HCT116 (cell line): Measurements from ENCODE around the gene TXNL1. TPM values are rescaled to one million over a fixed set of nuclear protein-coding genes. Genes with fewer than 3 reads are reported as not detected.

Source experiments
- ATAC-seq: fragments of 200-7000 bp; cut with Tn5 transposase; 2 replicates; pipeline ENCODE4 v1.9.1; 2020; ENCODE audit warnings: mild to moderate bottlenecking, moderate library complexity
- Bru-seq: library from RNA; stranded (reverse); fragments of 400-500 nt; gene quantifications from one replicate; lab custom pipeline; 2021; lab: Mats Ljungman, UMichigan
- BruChase-seq, 2 experiments: library from RNA; stranded (reverse); fragments of 400-500 nt; gene quantifications; one replicate each; lab custom pipeline; 2021; lab: Mats Ljungman, UMichigan
- BruUV-seq: library from RNA; stranded (reverse); fragments of 400-500 nt; replicated peaks from 2 replicates; lab custom pipeline; 2021; lab: Mats Ljungman, UMichigan
- CTCF ChIA-PET: fragments of 300-600 bp; sonication (Branson Sonifier 250); formaldehyde crosslinking; loops from one replicate; lab custom pipeline; 2021; ENCODE audit warnings: antibody characterized with exemption; lab: Charles Lee
- POLR2A ChIA-PET: fragments of 300-600, 350-600 bp; sonication (Branson Sonifier 250); formaldehyde crosslinking; loops from one replicate; lab custom pipeline; 2021; ENCODE audit warnings: antibody characterized with exemption; lab: Charles Lee
- RAD21 ChIA-PET, 2 experiments: fragments of 300-600 bp; sonication (Branson Sonifier 250); formaldehyde crosslinking; loops; one replicate each; lab custom pipeline; 2023; ENCODE audit warnings: low total read pairs in 2 of 2; ENCODE audit not compliant: uncharacterized antibody in 2 of 2, unreplicated experiment in 2 of 2, low non-redundant PET in 1 of 2; lab: Charles Lee
- DNase-seq: peaks from one replicate; pipeline ENCODE4 v3.0.0-alpha.2; 2010; ENCODE audit warnings: low read depth, low spot score
- H2AFZ ChIP-seq: fragments of 200-600 bp; shearing (Covaris generic), sonication (generic); 2 replicates; pipeline ENCODE4 v1.6.1; 2017; ENCODE audit warnings: low read depth, mixed run types, mixed read lengths, antibody characterized with exemption, low read length; ENCODE audit not compliant: poor library complexity, severe bottlenecking
- H3K27ac ChIP-seq: 2 replicates; pipeline ENCODE4 v1.5.1; 2012; ENCODE audit warnings: low read depth, low read length
- H3K27me3 ChIP-seq: fragments of 200-600 bp; sonication (generic); 2 replicates; pipeline ENCODE4 v1.6.1; 2016; ENCODE audit warnings: mixed run types, low read length, mixed read lengths; ENCODE audit not compliant: insufficient read depth
- H3K36me3 ChIP-seq, 2 experiments: fragments of 200-500 bp in 1 of 2; fragments of 200-600 bp in 1 of 2; sonication (Bioruptor generic) in 1 of 2; sonication (generic) in 1 of 2; 2 replicates each; pipeline versions ENCODE4 v1.5.1 to v1.6.1; 2014 to 2016; ENCODE audit warnings: low read length in 2 of 2, inconsistent platforms in 1 of 2, mixed read lengths in 1 of 2, mixed run types in 1 of 2; ENCODE audit not compliant: insufficient read depth in 2 of 2, control insufficient read depth in 1 of 2
- H3K4me1 ChIP-seq, 2 experiments: fragments of 200-600 bp in 1 of 2; sonication (generic) in 1 of 2; 2 replicates each; pipeline versions ENCODE4 v1.5.1 to v1.6.1; 2012 to 2017; ENCODE audit warnings: low read length in 2 of 2, inconsistent platforms in 1 of 2, mild to moderate bottlenecking in 1 of 2, mixed read lengths in 1 of 2, mixed run types in 1 of 2, moderate library complexity in 1 of 2; ENCODE audit not compliant: insufficient read depth in 2 of 2, control insufficient read depth in 1 of 2
- H3K4me2 ChIP-seq: fragments of 200-600 bp; sonication (generic); 2 replicates; pipeline ENCODE4 v1.6.1; 2017; ENCODE audit warnings: mixed run types, low read length, mixed read lengths
- H3K4me3 ChIP-seq, 2 experiments: fragments of 200-600 bp in 1 of 2; sonication (generic) in 1 of 2; replicated peaks in 1 of 2; 2 replicates each; pipeline ENCODE4 v1.5.1; 2011 to 2016; ENCODE audit warnings: low read length in 2 of 2, control low read depth in 1 of 2, low read depth in 1 of 2, mild to moderate bottlenecking in 1 of 2, mixed read lengths in 1 of 2, mixed run types in 1 of 2
- H3K79me2 ChIP-seq: fragments of 200-600 bp; sonication (generic); 2 replicates; pipeline ENCODE4 v1.6.1; 2017; ENCODE audit warnings: mild to moderate bottlenecking, mixed run types, low read length, moderate library complexity, mixed read lengths; ENCODE audit not compliant: insufficient read depth
- H3K9ac ChIP-seq: fragments of 200-600 bp; sonication (generic); 2 replicates; pipeline ENCODE4 v1.6.1; 2016; ENCODE audit warnings: low read length, mixed read lengths
- H3K9me2 ChIP-seq: fragments of 200-600 bp; sonication (generic), shearing (Covaris generic); 2 replicates; pipeline ENCODE4 v1.6.1; 2017; ENCODE audit warnings: mixed run types, mild to moderate bottlenecking, moderate library complexity; ENCODE audit not compliant: insufficient read depth
- H3K9me3 ChIP-seq, 2 experiments: fragments of 200-500 bp in 1 of 2; fragments of 200-600 bp in 1 of 2; sonication (Bioruptor generic) in 1 of 2; sonication (generic) in 1 of 2; 2 replicates each; pipeline ENCODE4 v1.6.1; 2014 to 2017; ENCODE audit warnings: low read length in 2 of 2, mixed read lengths in 2 of 2, inconsistent platforms in 1 of 2, low read depth in 1 of 2, mild to moderate bottlenecking in 1 of 2, mixed run types in 1 of 2, moderate library complexity in 1 of 2; ENCODE audit not compliant: control insufficient read depth in 1 of 2, insufficient read depth in 1 of 2
- H4K20me1 ChIP-seq: fragments of 200-600 bp; sonication (generic), shearing (Covaris generic); 2 replicates; pipeline ENCODE4 v1.6.1; 2017; ENCODE audit warnings: mixed run types, mild to moderate bottlenecking, moderate library complexity; ENCODE audit not compliant: insufficient read depth
- CBX3 ChIP-seq: IDR thresholded peaks from 2 replicates; pipeline ENCODE4 v1.6.1; 2012; ENCODE audit warnings: low read depth
- CEBPB ChIP-seq: IDR thresholded peaks from 2 replicates; pipeline ENCODE4 v1.6.1; 2012; ENCODE audit warnings: low read depth
- EGR1 ChIP-seq: IDR thresholded peaks from 2 replicates; pipeline ENCODE4 v1.6.1; 2012; ENCODE audit warnings: low read depth
- ELF1 ChIP-seq: IDR thresholded peaks from 2 replicates; pipeline ENCODE4 v1.6.1; 2012; ENCODE audit warnings: low read depth, borderline replicate concordance
- EZH2 ChIP-seq: fragments of 200-600 bp; sonication (generic); IDR thresholded peaks from 2 replicates; pipeline ENCODE4 v1.6.1; 2017; ENCODE audit warnings: antibody characterized with exemption, mixed run types
- EZH2phosphoT487 ChIP-seq: fragments of 200-600 bp; IDR thresholded peaks from 2 replicates; pipeline ENCODE4 v1.6.1; 2018; ENCODE audit warnings: antibody characterized with exemption, borderline replicate concordance
- FOSL1 ChIP-seq: IDR thresholded peaks from 2 replicates; pipeline ENCODE4 v1.6.1; 2012; ENCODE audit warnings: low read depth
- JUND ChIP-seq: IDR thresholded peaks from 2 replicates; pipeline ENCODE4 v1.6.1; 2012
- MAX ChIP-seq: IDR thresholded peaks from 2 replicates; pipeline ENCODE4 v1.6.1; 2012
- POLR2AphosphoS5 ChIP-seq: IDR thresholded peaks from 2 replicates; pipeline ENCODE4 v1.6.1; 2011; ENCODE audit warnings: mild to moderate bottlenecking, low read depth, low read length, moderate library complexity
- RAD21 ChIP-seq: IDR thresholded peaks from 2 replicates; pipeline ENCODE4 v1.6.1; 2012; ENCODE audit warnings: low read depth, mild to moderate bottlenecking
- SIN3A ChIP-seq: IDR thresholded peaks from 2 replicates; pipeline ENCODE4 v1.6.1; 2012; ENCODE audit warnings: low read depth
- SRF ChIP-seq: IDR thresholded peaks from 2 replicates; pipeline ENCODE4 v1.6.1; 2012; ENCODE audit warnings: low read depth
- TCF7L2 ChIP-seq: IDR thresholded peaks from 2 replicates; pipeline ENCODE4 v1.7.0; 2011; ENCODE audit warnings: borderline replicate concordance, inconsistent platforms; ENCODE audit not compliant: insufficient read depth, insufficient read length; ENCODE audit errors: extremely low read depth
- YY1 ChIP-seq: IDR thresholded peaks from 2 replicates; pipeline ENCODE4 v1.6.1; 2011; ENCODE audit warnings: low read length, low read depth, moderate library complexity, mild to moderate bottlenecking; ENCODE audit not compliant: insufficient replicate concordance; ENCODE audit errors: extremely low read depth
- ZNF274 ChIP-seq: fragments of 200-500 bp; sonication (Bioruptor generic); IDR thresholded peaks from 2 replicates; pipeline ENCODE4 v1.6.1; 2014; ENCODE audit warnings: mild to moderate bottlenecking, low read depth, low read length, inconsistent platforms
- intact Hi-C: fragments of 100-400 bp; cut with micrococcal nuclease; formaldehyde crosslinking; loops from 2 replicates; pipeline ENCODE4 v1.10.0; 2022
- long read RNA-seq: library from polyadenylated mRNA; unstranded; transcript quantifications from one replicate; pipeline ENCODE4 v2.0.0, GENCODE V29; 2021; ENCODE audit not compliant: unreplicated experiment
- polyA plus RNA-seq: library from polyadenylated mRNA; unstranded; fragments of >200 nt; gene quantifications from 2 replicates; pipeline ENCODE4 v1.2.1, GENCODE V29; 2012; ENCODE audit warnings: missing spikeins
- total RNA-seq: library from RNA; stranded (reverse); gene quantifications from one replicate; pipeline ENCODE4 v1.2.1, GENCODE V29; 2021; ENCODE audit not compliant: unreplicated experiment
- TF ChIP-seq, protein P1 (sequence below): IDR thresholded peaks from 2 replicates; pipeline ENCODE4 v1.6.1; 2011; ENCODE audit warnings: mild to moderate bottlenecking, low read length, moderate library complexity; ENCODE audit not compliant: insufficient replicate concordance; ENCODE audit errors: extremely low read depth
- TF ChIP-seq, protein P2 (sequence below): IDR thresholded peaks from 2 replicates; pipeline ENCODE4 v1.6.1; 2012
- TF ChIP-seq, protein P3 (sequence below): IDR thresholded peaks from 2 replicates; pipeline ENCODE4 v1.6.1; 2012; ENCODE audit warnings: low read depth

TXNL1 gene
- total RNA-seq (86.5 TPM), Bru-seq, nascent RNA (percentile 90 among the genes with signal in this experiment), BruChase-seq, experiment 1, labeled RNA remaining after a 6-hour chase (percentile 86 among the genes with signal in this experiment), BruChase-seq, experiment 2, labeled RNA remaining after a 2-hour chase (percentile 76 among the genes with signal in this experiment)
- polyA plus RNA-seq = 42.1 and 60.2 TPM in 2 replicates
- long read RNA-seq, full-length matches to known transcripts = 93 of 120 reads
- long read RNA-seq, partial matches to known transcripts = 21 of 120 reads
- long read RNA-seq, other reads (novel, unspliced or antisense) = 6 of 120 reads

- H3K4me3 ChIP-seq = peak within 1 kb of the TSS; percentile 82 to 96
- 0 out of 4 replicates have a peak, but pooled peaks cover 3 to 6% of the 10 kb centered on the region in 2 experiments for H3K36me3 ChIP-seq
- H3K4me2 ChIP-seq = peak within 1 kb of the TSS; percentile 84
- peak within 1 kb of the TSS; percentile 98 for H3K9ac ChIP-seq
- H4K20me1 ChIP-seq = peaks cover 19% of the 10 kb centered on the region; the same call in 1 of the 2 replicates
- no peaks in the 10 kb centered on the region for H3K9me2 ChIP-seq
- no peaks in the 10 kb centered on the region for H3K9me3 ChIP-seq
- peak within 1 kb of the TSS; percentile 77 for H3K27ac ChIP-seq
- ChIA-PET RAD21 (no interaction called here), POLR2A (interaction anchor here (0.7 to 1.7 kb wide), 3 partner anchors 12 to 14 kb away, joined by 3 to 6 read pairs (median 5); partner anchors contain the start of gene WDR7), CTCF (no interaction called here)
- BruUV-seq = no TSS peak
- DNase-seq (peak; percentile 95), ATAC-seq (peak; percentile 97)
- H3K27me3 ChIP-seq = no peaks in the 10 kb centered on the region
- no peak within 1 kb of the TSS for H2AFZ ChIP-seq
- intact Hi-C loops = no loop called here
- peaks cover 49% of the 10 kb centered on the region for H3K79me2 ChIP-seq
- peaks cover 10 to 26% of the 10 kb centered on the region in 2 experiments; a peak in 3 of 4 replicates for H3K4me1 ChIP-seq
- peak; percentile 50 for TF ChIP-seq YY1
- TF ChIP-seq, protein P1, sequence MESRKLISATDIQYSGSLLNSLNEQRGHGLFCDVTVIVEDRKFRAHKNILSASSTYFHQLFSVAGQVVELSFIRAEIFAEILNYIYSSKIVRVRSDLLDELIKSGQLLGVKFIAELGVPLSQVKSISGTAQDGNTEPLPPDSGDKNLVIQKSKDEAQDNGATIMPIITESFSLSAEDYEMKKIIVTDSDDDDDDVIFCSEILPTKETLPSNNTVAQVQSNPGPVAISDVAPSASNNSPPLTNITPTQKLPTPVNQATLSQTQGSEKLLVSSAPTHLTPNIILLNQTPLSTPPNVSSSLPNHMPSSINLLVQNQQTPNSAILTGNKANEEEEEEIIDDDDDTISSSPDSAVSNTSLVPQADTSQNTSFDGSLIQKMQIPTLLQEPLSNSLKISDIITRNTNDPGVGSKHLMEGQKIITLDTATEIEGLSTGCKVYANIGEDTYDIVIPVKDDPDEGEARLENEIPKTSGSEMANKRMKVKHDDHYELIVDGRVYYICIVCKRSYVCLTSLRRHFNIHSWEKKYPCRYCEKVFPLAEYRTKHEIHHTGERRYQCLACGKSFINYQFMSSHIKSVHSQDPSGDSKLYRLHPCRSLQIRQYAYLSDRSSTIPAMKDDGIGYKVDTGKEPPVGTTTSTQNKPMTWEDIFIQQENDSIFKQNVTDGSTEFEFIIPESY = peak; percentile 93
- TF ChIP-seq EGR1 = 0 out of 2 replicates have a peak, but pooled peaks have one; percentile 16
- TF ChIP-seq RAD21 = no peak
- TF ChIP-seq, protein P2, sequence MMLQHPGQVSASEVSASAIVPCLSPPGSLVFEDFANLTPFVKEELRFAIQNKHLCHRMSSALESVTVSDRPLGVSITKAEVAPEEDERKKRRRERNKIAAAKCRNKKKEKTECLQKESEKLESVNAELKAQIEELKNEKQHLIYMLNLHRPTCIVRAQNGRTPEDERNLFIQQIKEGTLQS = no peak
- peak; percentile 63 for TF ChIP-seq SIN3A
- TF ChIP-seq FOSL1 = no peak
- TF ChIP-seq SRF = no peak
- TF ChIP-seq ZNF274 = no peak
- TF ChIP-seq EZH2 = no peak
- TF ChIP-seq, protein P3, sequence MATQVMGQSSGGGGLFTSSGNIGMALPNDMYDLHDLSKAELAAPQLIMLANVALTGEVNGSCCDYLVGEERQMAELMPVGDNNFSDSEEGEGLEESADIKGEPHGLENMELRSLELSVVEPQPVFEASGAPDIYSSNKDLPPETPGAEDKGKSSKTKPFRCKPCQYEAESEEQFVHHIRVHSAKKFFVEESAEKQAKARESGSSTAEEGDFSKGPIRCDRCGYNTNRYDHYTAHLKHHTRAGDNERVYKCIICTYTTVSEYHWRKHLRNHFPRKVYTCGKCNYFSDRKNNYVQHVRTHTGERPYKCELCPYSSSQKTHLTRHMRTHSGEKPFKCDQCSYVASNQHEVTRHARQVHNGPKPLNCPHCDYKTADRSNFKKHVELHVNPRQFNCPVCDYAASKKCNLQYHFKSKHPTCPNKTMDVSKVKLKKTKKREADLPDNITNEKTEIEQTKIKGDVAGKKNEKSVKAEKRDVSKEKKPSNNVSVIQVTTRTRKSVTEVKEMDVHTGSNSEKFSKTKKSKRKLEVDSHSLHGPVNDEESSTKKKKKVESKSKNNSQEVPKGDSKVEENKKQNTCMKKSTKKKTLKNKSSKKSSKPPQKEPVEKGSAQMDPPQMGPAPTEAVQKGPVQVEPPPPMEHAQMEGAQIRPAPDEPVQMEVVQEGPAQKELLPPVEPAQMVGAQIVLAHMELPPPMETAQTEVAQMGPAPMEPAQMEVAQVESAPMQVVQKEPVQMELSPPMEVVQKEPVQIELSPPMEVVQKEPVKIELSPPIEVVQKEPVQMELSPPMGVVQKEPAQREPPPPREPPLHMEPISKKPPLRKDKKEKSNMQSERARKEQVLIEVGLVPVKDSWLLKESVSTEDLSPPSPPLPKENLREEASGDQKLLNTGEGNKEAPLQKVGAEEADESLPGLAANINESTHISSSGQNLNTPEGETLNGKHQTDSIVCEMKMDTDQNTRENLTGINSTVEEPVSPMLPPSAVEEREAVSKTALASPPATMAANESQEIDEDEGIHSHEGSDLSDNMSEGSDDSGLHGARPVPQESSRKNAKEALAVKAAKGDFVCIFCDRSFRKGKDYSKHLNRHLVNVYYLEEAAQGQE = no peak
- TF ChIP-seq CEBPB = no peak
- TF ChIP-seq POLR2AphosphoS5 = peak; percentile 89
- TF ChIP-seq MAX = peak; percentile 73
- peak; percentile 36; the same call in 1 of the 2 replicates for TF ChIP-seq ELF1
- TF ChIP-seq JUND = no peak
- 0 out of 2 replicates have a peak, but pooled peaks have one; percentile 19 for TF ChIP-seq CBX3
- TF ChIP-seq EZH2phosphoT487 = no peak
- TF ChIP-seq TCF7L2 = peak; percentile 28
These were observed at the start of gene TXNL1 for GRCh38 chr18:56638232-56639103. Gene TXNL1 (minus strand): TSS chr18:56638592. CDS start chr18:56638440, 152 bp downstream.
